Activated CD8-positive, alpha-beta memory T cell treated with anti-CD3 and anti-CD28 coated beads for 1 hour (primary cell): ENCODE results near the gene SLC51B.
"Not testable (repeated sequence)": the region's sequence is repeated elsewhere in the genome, so short reads cannot be mapped to it uniquely, and the experiment has no call there.

Experiments used
- DNase-seq, 2 donors: peaks; one replicate each; pipeline ENCODE4 v3.0.0-alpha.2; 2020; ENCODE audit warnings: low read depth in 1 of 2; ENCODE audit errors: extremely low read depth in 1 of 2

SLC51B gene

GRCh38 chr15:65062726-65063125, 17.5 kb downstream of the SLC51B start:
- no peak for DNase-seq

- no peak for DNase-seq
These were observed 20.9 kb downstream of the SLC51B start for GRCh38 chr15:65066001-65066634.

- DNase-seq: no peak
These were observed 21.6 kb downstream of the SLC51B start for GRCh38 chr15:65066635-65067316.

GRCh38 chr15:65067317-65067644, 22.1 kb downstream of the SLC51B start:
- DNase-seq: no peak

GRCh38 chr15:65067645-65068402, 22.6 kb downstream of the SLC51B start, which contains the start of gene RASL12:
Gene RASL12, minus strand, starts transcription at chr15:65067991. Its CDS starts 156 bp downstream, at chr15:65067835.
- DNase-seq: no peak

GRCh38 chr15:65068403-65068788, 23.2 kb downstream of the SLC51B start:
- DNase-seq: no peak

GRCh38 chr15:65069179-65069578, 24.0 kb downstream of the SLC51B start:
- no peak for DNase-seq

- DNase-seq: no peak
These were observed 24.8 kb downstream of the SLC51B start for GRCh38 chr15:65069779-65070546.

- DNase-seq: no peak
These were observed 26.2 kb downstream of the SLC51B start for GRCh38 chr15:65071381-65071811.

- DNase-seq: no peak
These were observed 26.8 kb downstream of the SLC51B start for GRCh38 chr15:65072027-65072426.

GRCh38 chr15:65072617-65073016, 27.4 kb downstream of the SLC51B start:
- DNase-seq: no peak

GRCh38 chr15:65074946-65075345, 29.8 kb downstream of the SLC51B start:
- DNase-seq: not testable (repeated sequence)

- DNase-seq: not testable (repeated sequence)
These were observed 30.6 kb downstream of the SLC51B start for GRCh38 chr15:65075607-65076395.

GRCh38 chr15:65076486-65077290, 31.5 kb downstream of the SLC51B start, which contains the start of gene KBTBD13:
Gene KBTBD13, plus strand, starts transcription at chr15:65076746. Its CDS starts 70 bp downstream, at chr15:65076816.
- DNase-seq: no peak

GRCh38 chr15:65077291-65077980, 32.2 kb downstream of the SLC51B start:
- no peak for DNase-seq

GRCh38 chr15:65077981-65078352, 32.8 kb downstream of the SLC51B start:
- DNase-seq: peak in 1 of 2 donors; percentile 12

- DNase-seq: no peak
These were observed 34.4 kb downstream of the SLC51B start for GRCh38 chr15:65079580-65079979.

- no peak for DNase-seq
These were observed 36.1 kb downstream of the SLC51B start for GRCh38 chr15:65081270-65081669.

GRCh38 chr15:65081758-65082157, 36.6 kb downstream of the SLC51B start:
- no peak for DNase-seq
